K562 (cell line): ENCODE measurements around the gene SMAD3. TPM values are rescaled to one million over a fixed set of nuclear protein-coding genes. Genes with fewer than 3 reads are reported as not detected.

Experiments used
- CBFB ChIP-seq: sonication (generic); formaldehyde crosslinking; IDR thresholded peaks from 2 replicates; pipeline ENCODE4 v1.4.0; 2020; ENCODE audit warnings: mild to moderate bottlenecking, missing genetic modification reagents
- ETV6 ChIP-seq, 3 experiments: fragments of 150-350 bp in 1 of 3; sonication (generic) in 1 of 3; formaldehyde crosslinking in 1 of 3; IDR thresholded peaks; 2 replicates each; pipeline versions ENCODE4 v1.6.1 to v1.8.0; 2014 to 2022; ENCODE audit warnings: borderline replicate concordance in 2 of 3, low read depth in 2 of 3, antibody characterized with exemption in 1 of 3, low read length in 1 of 3, mild to moderate bottlenecking in 1 of 3, missing genetic modification reagents in 1 of 3
- FUS ChIP-seq: fragments of 200-400 bp; formaldehyde crosslinking; optimal IDR thresholded peaks from 2 replicates; pipeline ENCODE3; 2017; ENCODE audit warnings: low read depth, low read length
- KDM1A ChIP-seq, 2 experiments: fragments of 450-650 bp; IDR thresholded peaks; 2 replicates each; pipeline ENCODE4 v1.6.1; 2016; ENCODE audit warnings: mild to moderate bottlenecking in 2 of 2
- MAFF ChIP-seq: IDR thresholded peaks from 2 replicates; pipeline ENCODE4 v1.6.1; 2012; ENCODE audit warnings: low read length, improper control_type of control experiment
- MXI1 ChIP-seq: IDR thresholded peaks from 2 replicates; pipeline ENCODE4 v1.6.1; 2011; ENCODE audit warnings: low read depth, mild to moderate bottlenecking, improper control_type of control experiment, low read length
- NFE2 ChIP-seq: IDR thresholded peaks from 2 replicates; pipeline ENCODE4 v1.6.1; 2014; ENCODE audit warnings: antibody characterized with exemption, low read depth
- NFRKB ChIP-seq: fragments of 450-650 bp; IDR thresholded peaks from 2 replicates; pipeline ENCODE4 v1.6.1; 2016; ENCODE audit warnings: low read depth
- NR2F6 ChIP-seq: fragments of 450-650 bp; formaldehyde crosslinking; IDR thresholded peaks from 2 replicates; pipeline ENCODE4 v1.4.0; 2020; ENCODE audit warnings: mild to moderate bottlenecking
- OTX1 ChIP-seq: fragments of 450-650 bp; formaldehyde crosslinking; IDR thresholded peaks from 2 replicates; pipeline ENCODE4 v1.4.0; 2022; ENCODE audit warnings: mild to moderate bottlenecking
- RBM22 ChIP-seq: fragments of 200-400 bp; formaldehyde crosslinking; IDR thresholded peaks from 2 replicates; pipeline ENCODE4 v1.6.1; 2018; ENCODE audit warnings: low read length, low read depth; ENCODE audit not compliant: poor library complexity, severe bottlenecking
- SIX5 ChIP-seq, 2 experiments: IDR thresholded peaks; 2 replicates each; pipeline ENCODE4 v1.6.1; 2011; ENCODE audit warnings: low read length in 2 of 2, borderline replicate concordance in 1 of 2, low read depth in 1 of 2, mild to moderate bottlenecking in 1 of 2, moderate library complexity in 1 of 2; ENCODE audit not compliant: insufficient read depth in 1 of 2
- SMARCE1 ChIP-seq: fragments of 450-650 bp; IDR thresholded peaks from 2 replicates; pipeline ENCODE4 v1.7.1; 2016; ENCODE audit warnings: mild to moderate bottlenecking
- TAL1 ChIP-seq: fragments of 450-650 bp; IDR thresholded peaks from 2 replicates; pipeline ENCODE4 v1.6.1; 2016; ENCODE audit warnings: mild to moderate bottlenecking
- ZNF23 ChIP-seq: fragments of 250-450 bp; sonication (Bioruptor Pico); IDR thresholded peaks from 2 replicates; pipeline ENCODE4 v1.4.0; 2020; ENCODE audit warnings: mild to moderate bottlenecking
- ZNF583 ChIP-seq: fragments of 250-450 bp; sonication (Bioruptor Pico); IDR thresholded peaks from 2 replicates; pipeline ENCODE4 v1.4.0; 2020
- polyA plus RNA-seq, 8 experiments: library from polyadenylated mRNA; depleted of rRNA in 4 of 8; stranded (reverse) in 5 of 8; unstranded in 3 of 8; fragments of >200 nt; fragmentation: Nextera tagmentation in 2 of 8; fragmentation: Illumina TruSeq in 1 of 8; extraction: Ambion mirVana in 2 of 8; extraction: Trizol in 1 of 8; gene quantifications; 2 replicates each; pipeline versions ENCODE4 v1.2.1 to v1.2.3, GENCODE V29; 2011 to 2014; ENCODE audit warnings: inconsistent platforms in 1 of 8, missing spikeins in 1 of 8
- total RNA-seq, 7 experiments: library from RNA; depleted of rRNA in 6 of 7; stranded (reverse); fragments of >200 nt in 6 of 7; fragmentation: Illumina TruSeq in 2 of 7; extraction: Trizol in 2 of 7; gene quantifications; 2 replicates each; pipeline versions ENCODE4 v1.2.1 to v1.2.3, GENCODE V29; 2011 to 2021; ENCODE audit warnings: low replicate concordance in 1 of 7
- TF ChIP-seq, protein P1 (sequence below): sonication (generic); formaldehyde crosslinking; IDR thresholded peaks from 2 replicates; pipeline ENCODE4 v1.8.0; 2022; ENCODE audit warnings: mild to moderate bottlenecking, missing genetic modification reagents
- TF ChIP-seq, protein P2 (sequence below): fragments of 250-450 bp; sonication (Bioruptor Pico); IDR thresholded peaks from 2 replicates; pipeline ENCODE4 v1.5.0; 2021
- TF ChIP-seq, protein P3 (sequence below): sonication (generic); IDR thresholded peaks from 2 replicates; pipeline ENCODE4 v1.6.1; 2016
- TF ChIP-seq, protein P4 (sequence below): sonication (generic); formaldehyde crosslinking; IDR thresholded peaks from 2 replicates; pipeline ENCODE4 v1.8.1; 2023; ENCODE audit warnings: mild to moderate bottlenecking, missing genetic modification reagents
- TF ChIP-seq, protein P5 (sequence below): sonication (generic); formaldehyde crosslinking; IDR thresholded peaks from 2 replicates; pipeline ENCODE4 v1.9.0; 2022; ENCODE audit warnings: mild to moderate bottlenecking, missing genetic modification reagents
- TF ChIP-seq, protein P6 (sequence below): fragments of 450-650 bp; formaldehyde crosslinking; IDR thresholded peaks from 2 replicates; pipeline ENCODE4 v1.4.0; 2022; ENCODE audit warnings: missing genetic modification characterization

The SMAD3 gene
- total and polyA plus RNA-seq, 9 of the 15 experiments (the other 6 are each of a cell fraction or from before 2014, with no cell fraction given): 4.3 to 39.2 (median 11.1) TPM

DNA sequence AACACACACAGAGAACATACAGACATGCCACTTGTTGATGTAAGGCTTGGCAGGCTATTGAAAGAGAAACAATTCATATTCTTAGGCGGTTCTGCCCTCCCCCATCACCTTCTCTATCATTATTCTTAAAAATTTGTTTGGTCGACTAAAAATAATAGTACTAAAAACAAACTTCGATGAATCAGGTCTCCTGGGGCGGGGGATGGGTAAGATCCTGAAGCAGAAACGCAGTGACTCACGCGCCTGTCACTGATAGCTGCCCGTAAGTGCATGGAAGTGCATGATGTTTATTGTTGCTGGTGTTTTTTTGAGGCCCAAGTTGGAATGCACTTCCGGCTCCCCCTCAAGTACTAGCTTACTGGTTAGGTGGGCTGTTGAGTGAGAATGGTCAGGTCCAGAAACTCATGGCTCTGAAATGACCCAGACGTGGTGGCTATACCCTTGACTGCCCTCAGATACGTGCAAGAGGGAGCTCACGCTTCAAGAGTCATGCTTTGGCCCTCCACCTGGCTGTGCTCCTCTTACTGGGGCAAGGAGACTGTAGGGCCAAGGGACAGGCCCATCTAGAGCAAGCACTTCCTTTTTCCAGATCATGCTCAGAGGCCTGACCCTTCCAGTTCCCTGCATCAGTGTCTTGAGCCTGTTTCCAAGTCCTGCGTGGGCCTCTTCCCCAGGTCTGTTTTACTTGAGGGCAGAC lies 10.9 kb downstream of the SMAD3 start (continued):
- TF ChIP-seq, protein P1, sequence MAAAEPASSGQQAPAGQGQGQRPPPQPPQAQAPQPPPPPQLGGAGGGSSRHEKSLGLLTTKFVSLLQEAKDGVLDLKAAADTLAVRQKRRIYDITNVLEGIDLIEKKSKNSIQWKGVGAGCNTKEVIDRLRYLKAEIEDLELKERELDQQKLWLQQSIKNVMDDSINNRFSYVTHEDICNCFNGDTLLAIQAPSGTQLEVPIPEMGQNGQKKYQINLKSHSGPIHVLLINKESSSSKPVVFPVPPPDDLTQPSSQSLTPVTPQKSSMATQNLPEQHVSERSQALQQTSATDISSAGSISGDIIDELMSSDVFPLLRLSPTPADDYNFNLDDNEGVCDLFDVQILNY: 0 out of 2 replicates have a peak, but pooled peaks have one; percentile 51
- TF ChIP-seq, protein P2, sequence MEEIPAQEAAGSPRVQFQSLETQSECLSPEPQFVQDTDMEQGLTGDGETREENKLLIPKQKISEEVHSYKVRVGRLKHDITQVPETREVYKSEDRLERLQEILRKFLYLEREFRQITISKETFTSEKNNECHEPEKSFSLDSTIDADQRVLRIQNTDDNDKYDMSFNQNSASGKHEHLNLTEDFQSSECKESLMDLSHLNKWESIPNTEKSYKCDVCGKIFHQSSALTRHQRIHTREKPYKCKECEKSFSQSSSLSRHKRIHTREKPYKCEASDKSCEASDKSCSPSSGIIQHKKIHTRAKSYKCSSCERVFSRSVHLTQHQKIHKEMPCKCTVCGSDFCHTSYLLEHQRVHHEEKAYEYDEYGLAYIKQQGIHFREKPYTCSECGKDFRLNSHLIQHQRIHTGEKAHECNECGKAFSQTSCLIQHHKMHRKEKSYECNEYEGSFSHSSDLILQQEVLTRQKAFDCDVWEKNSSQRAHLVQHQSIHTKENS (CRISPR knock-in tag): no peak
- TF ChIP-seq OTX1 (no peak), KDM1A (IDR thresholded peaks at IDR 0.05) (peak; percentile 60 to 63; a peak in 3 of 4 replicates), NFRKB (no peak), ZNF583 (CRISPR knock-in tag) (no peak), ETV6 (IDR thresholded peaks at IDR 0.05; ENCODE audit: borderline replicate concordance in 1 of 2, low read depth in 2 of 2, low read length in 1 of 2) (peak in 1 of 2 experiments; percentile 68; a peak in 1 of 4 replicates), ETV6 (CRISPR knock-in tag; IDR thresholded peaks at IDR 0.05; ENCODE audit: borderline replicate concordance) (no peak), MXI1 (no peak), TAL1 (peak; percentile 47), ZNF23 (CRISPR knock-in tag) (no peak), MAFF (peak; percentile 1; the same call in 1 of the 2 replicates), CBFB (CRISPR knock-in tag) (no peak), SMARCE1 (peak; percentile 92), FUS (no peak), SIX5 (IDR thresholded peaks at IDR 0.05; ENCODE audit: borderline replicate concordance in 1 of 2, insufficient read depth in 1 of 2, low read depth in 1 of 2, low read length in 2 of 2) (no peak), NFE2 (peak; percentile 60; the same call in 1 of the 2 replicates), NR2F6 (no peak), RBM22 (no peak)
- TF ChIP-seq, protein P3, sequence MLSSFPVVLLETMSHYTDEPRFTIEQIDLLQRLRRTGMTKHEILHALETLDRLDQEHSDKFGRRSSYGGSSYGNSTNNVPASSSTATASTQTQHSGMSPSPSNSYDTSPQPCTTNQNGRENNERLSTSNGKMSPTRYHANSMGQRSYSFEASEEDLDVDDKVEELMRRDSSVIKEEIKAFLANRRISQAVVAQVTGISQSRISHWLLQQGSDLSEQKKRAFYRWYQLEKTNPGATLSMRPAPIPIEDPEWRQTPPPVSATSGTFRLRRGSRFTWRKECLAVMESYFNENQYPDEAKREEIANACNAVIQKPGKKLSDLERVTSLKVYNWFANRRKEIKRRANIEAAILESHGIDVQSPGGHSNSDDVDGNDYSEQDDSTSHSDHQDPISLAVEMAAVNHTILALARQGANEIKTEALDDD: peak; percentile 79; the same call in 1 of the 2 replicates
- TF ChIP-seq, protein P4, sequence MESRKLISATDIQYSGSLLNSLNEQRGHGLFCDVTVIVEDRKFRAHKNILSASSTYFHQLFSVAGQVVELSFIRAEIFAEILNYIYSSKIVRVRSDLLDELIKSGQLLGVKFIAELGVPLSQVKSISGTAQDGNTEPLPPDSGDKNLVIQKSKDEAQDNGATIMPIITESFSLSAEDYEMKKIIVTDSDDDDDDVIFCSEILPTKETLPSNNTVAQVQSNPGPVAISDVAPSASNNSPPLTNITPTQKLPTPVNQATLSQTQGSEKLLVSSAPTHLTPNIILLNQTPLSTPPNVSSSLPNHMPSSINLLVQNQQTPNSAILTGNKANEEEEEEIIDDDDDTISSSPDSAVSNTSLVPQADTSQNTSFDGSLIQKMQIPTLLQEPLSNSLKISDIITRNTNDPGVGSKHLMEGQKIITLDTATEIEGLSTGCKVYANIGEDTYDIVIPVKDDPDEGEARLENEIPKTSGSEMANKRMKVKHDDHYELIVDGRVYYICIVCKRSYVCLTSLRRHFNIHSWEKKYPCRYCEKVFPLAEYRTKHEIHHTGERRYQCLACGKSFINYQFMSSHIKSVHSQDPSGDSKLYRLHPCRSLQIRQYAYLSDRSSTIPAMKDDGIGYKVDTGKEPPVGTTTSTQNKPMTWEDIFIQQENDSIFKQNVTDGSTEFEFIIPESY (CRISPR knock-in tag): 0 out of 2 replicates have a peak, but pooled peaks have one; percentile 10
- TF ChIP-seq, protein P5, sequence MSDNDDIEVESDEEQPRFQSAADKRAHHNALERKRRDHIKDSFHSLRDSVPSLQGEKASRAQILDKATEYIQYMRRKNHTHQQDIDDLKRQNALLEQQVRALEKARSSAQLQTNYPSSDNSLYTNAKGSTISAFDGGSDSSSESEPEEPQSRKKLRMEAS (CRISPR knock-in tag): peak; percentile 72
- TF ChIP-seq, protein P6, sequence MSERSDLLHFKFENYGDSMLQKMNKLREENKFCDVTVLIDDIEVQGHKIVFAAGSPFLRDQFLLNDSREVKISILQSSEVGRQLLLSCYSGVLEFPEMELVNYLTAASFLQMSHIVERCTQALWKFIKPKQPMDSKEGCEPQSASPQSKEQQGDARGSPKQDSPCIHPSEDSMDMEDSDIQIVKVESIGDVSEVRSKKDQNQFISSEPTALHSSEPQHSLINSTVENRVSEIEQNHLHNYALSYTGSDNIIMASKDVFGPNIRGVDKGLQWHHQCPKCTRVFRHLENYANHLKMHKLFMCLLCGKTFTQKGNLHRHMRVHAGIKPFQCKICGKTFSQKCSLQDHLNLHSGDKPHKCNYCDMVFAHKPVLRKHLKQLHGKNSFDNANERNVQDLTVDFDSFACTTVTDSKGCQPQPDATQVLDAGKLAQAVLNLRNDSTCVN (CRISPR knock-in tag): no peak
